Epithelial cell of umbilical artery (primary cell): ENCODE measurements around the gene SLC12A3. TPM values are rescaled to one million over a fixed set of nuclear protein-coding genes. Genes with fewer than 3 reads are reported as not detected.

Source experiments
- total RNA-seq: library from RNA; depleted of rRNA; stranded (reverse); fragments of >200 nt; gene quantifications from 2 replicates; pipeline ENCODE4 v1.2.3, GENCODE V29; 2014

Gene SLC12A3, protein sequence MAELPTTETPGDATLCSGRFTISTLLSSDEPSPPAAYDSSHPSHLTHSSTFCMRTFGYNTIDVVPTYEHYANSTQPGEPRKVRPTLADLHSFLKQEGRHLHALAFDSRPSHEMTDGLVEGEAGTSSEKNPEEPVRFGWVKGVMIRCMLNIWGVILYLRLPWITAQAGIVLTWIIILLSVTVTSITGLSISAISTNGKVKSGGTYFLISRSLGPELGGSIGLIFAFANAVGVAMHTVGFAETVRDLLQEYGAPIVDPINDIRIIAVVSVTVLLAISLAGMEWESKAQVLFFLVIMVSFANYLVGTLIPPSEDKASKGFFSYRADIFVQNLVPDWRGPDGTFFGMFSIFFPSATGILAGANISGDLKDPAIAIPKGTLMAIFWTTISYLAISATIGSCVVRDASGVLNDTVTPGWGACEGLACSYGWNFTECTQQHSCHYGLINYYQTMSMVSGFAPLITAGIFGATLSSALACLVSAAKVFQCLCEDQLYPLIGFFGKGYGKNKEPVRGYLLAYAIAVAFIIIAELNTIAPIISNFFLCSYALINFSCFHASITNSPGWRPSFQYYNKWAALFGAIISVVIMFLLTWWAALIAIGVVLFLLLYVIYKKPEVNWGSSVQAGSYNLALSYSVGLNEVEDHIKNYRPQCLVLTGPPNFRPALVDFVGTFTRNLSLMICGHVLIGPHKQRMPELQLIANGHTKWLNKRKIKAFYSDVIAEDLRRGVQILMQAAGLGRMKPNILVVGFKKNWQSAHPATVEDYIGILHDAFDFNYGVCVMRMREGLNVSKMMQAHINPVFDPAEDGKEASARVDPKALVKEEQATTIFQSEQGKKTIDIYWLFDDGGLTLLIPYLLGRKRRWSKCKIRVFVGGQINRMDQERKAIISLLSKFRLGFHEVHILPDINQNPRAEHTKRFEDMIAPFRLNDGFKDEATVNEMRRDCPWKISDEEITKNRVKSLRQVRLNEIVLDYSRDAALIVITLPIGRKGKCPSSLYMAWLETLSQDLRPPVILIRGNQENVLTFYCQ
- not detected in 2 replicates for total RNA-seq

DNA sequence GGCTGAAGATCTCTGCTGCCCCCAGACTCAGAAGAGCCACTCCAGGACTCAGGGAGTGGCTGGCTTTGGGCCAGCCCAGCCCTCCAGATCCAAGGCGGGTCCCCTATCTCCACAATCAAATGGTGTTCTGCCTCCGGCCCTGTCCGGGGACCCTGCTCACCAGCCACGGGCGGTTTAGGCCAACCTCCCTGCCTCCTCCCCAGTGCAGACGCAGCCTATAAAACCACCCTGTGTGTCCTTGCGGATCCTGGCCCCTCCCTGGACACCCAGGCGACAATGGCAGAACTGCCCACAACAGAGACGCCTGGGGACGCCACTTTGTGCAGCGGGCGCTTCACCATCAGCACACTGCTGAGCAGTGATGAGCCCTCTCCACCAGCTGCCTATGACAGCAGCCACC, at the start of gene SLC12A3:
SLC12A3 (plus strand) TSS at position 248 of the 400 bp plus-strand sequence; CDS start at position 277, 29 bp downstream.

GRCh38 chr16:56931892-56932720, 67.1 kb downstream of the SLC12A3 start, which contains the start of gene HERPUD1:
Gene HERPUD1, plus strand, starts transcription at chr16:56932142. Its CDS starts 103 bp downstream, at chr16:56932245.

DNA sequence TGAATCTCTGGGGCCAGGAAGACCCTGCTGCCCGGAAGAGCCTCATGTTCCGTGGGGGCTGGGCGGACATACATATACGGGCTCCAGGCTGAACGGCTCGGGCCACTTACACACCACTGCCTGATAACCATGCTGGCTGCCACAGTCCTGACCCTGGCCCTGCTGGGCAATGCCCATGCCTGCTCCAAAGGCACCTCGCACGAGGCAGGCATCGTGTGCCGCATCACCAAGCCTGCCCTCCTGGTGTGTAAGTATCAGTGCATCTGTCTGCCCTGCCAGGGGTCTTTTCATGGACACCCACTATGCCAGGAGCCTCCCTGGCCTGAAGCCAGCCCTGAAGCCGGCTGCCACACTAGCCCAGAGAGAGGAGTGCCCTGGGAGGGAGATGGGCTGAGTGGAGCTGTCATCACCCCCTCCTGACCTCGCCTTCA, 96.9 kb downstream of the SLC12A3 start, which contains the start of gene CETP:
CETP (plus strand) TSS at position 100 of the 431 bp plus-strand sequence; CDS start at position 130, 30 bp downstream.

Other genes starting within 250 kb of the SLC12A3 start
- gene MT1E, start 239.4 kb upstream of the SLC12A3 start, total RNA-seq: 14.1 and 18.5 TPM in 2 replicates
- gene MT1M, start 232.5 kb upstream of the SLC12A3 start, total RNA-seq: not detected in 2 replicates
- 0.97 TPM in 1 of 2 replicates, not detected in the other for gene MT1A, start 226.5 kb upstream of the SLC12A3 start, total RNA-seq
- not detected in 2 replicates for gene MT1B, start 213.3 kb upstream of the SLC12A3 start, total RNA-seq
- gene MT1F, start 207.2 kb upstream of the SLC12A3 start, total RNA-seq: 0.32 TPM in 1 of 2 replicates, not detected in the other
- gene MT1G, start 197.1 kb upstream of the SLC12A3 start, total RNA-seq: not detected in 2 replicates
- gene MT1H, start 195.4 kb upstream of the SLC12A3 start, total RNA-seq: not detected in 2 replicates
- gene MT1X, start 182.7 kb upstream of the SLC12A3 start, total RNA-seq: 3.0 and 7.1 TPM in 2 replicates
- gene NUP93, start 135.1 kb upstream of the SLC12A3 start, total RNA-seq: 74.2 and 87.1 TPM in 2 replicates
- 39.0 and 52.6 TPM in 2 replicates for gene HERPUD1, start 66.9 kb downstream of the SLC12A3 start, total RNA-seq
- gene CETP, start 96.7 kb downstream of the SLC12A3 start, total RNA-seq: 0.65 and 1.5 TPM in 2 replicates
- gene NLRC5, start 124.3 kb downstream of the SLC12A3 start, total RNA-seq: 5.5 and 22.8 TPM in 2 replicates
- gene CPNE2, start 227.4 kb downstream of the SLC12A3 start, total RNA-seq: 47.6 and 49.0 TPM in 2 replicates